ENCODE measurements around the gene MMP25.
A peak's percentile ranks its signal among the peaks of the same experiment; 100 is the strongest.

The MMP25 gene

GRCh38 chr16:3010510-3010909, 35.9 kb upstream of the MMP25 start:
- TF ChIP-seq EP300 (IDR thresholded peaks at IDR 0.05; ENCODE audit: borderline replicate concordance) = no peak
- no peak for TF ChIP-seq ZBTB7A (IDR thresholded peaks at IDR 0.05; ENCODE audit: low read depth)

- TF ChIP-seq RAD21 (IDR thresholded peaks at IDR 0.05; ENCODE audit: low read depth) (peak; percentile 7; the same call in 1 of the 2 replicates), TEAD4 (IDR thresholded peaks at IDR 0.05) (0 out of 2 replicates have a peak, but pooled peaks have one; percentile 34), CEBPB (IDR thresholded peaks at IDR 0.05) (no peak), EP300 (IDR thresholded peaks at IDR 0.05; ENCODE audit: borderline replicate concordance) (0 out of 2 replicates have a peak, but pooled peaks have one; percentile 24)
Measured at GRCh38 chr16:3012246-3012645, 34.1 kb upstream of the MMP25 start.

GRCh38 chr16:3012828-3013420, 33.4 kb upstream of the MMP25 start, which contains the start of gene CLDN9:
TSS of gene CLDN9 (plus strand) at chr16:3012923. CDS start at chr16:3013363, 440 bp downstream.
- TF ChIP-seq EGR1 (IDR thresholded peaks at IDR 0.05) = no peak
- no peak for TF ChIP-seq FOXM1 (IDR thresholded peaks at IDR 0.05; ENCODE audit: borderline replicate concordance, low read depth)
- 0 out of 2 replicates have a peak, but pooled peaks have one; percentile 32 for TF ChIP-seq TCF12 (IDR thresholded peaks at IDR 0.05; ENCODE audit: low read depth)
- no peak for TF ChIP-seq ZBTB7A (IDR thresholded peaks at IDR 0.05; ENCODE audit: low read depth)
- no peak for TF ChIP-seq CEBPB (IDR thresholded peaks at IDR 0.05)
- TF ChIP-seq YY1 (IDR thresholded peaks at IDR 0.05; ENCODE audit: low read depth) = no peak
- TF ChIP-seq MAX (IDR thresholded peaks at IDR 0.05) = no peak
- no peak for TF ChIP-seq EP300 (IDR thresholded peaks at IDR 0.05; ENCODE audit: borderline replicate concordance)
- no peak for TF ChIP-seq NFIC (IDR thresholded peaks at IDR 0.05)
- TF ChIP-seq TAF1 (IDR thresholded peaks at IDR 0.05; ENCODE audit: low read depth) = no peak; the same call in 1 of the 2 replicates
- no peak for TF ChIP-seq CREB1 (IDR thresholded peaks at IDR 0.05; ENCODE audit: low read depth)
- TF ChIP-seq REST (IDR thresholded peaks at IDR 0.05; ENCODE audit: low read depth) = no peak
- TF ChIP-seq RAD21 (IDR thresholded peaks at IDR 0.05; ENCODE audit: low read depth) = peak; percentile 4; the same call in 1 of the 2 replicates
- peak; percentile 13; the same call in 1 of the 2 replicates for TF ChIP-seq TEAD4 (IDR thresholded peaks at IDR 0.05)
- no peak for TF ChIP-seq USF1 (IDR thresholded peaks at IDR 0.05)

- TF ChIP-seq MAX (IDR thresholded peaks at IDR 0.05) (peak; percentile 80), TCF12 (IDR thresholded peaks at IDR 0.05; ENCODE audit: low read depth) (no peak), REST (IDR thresholded peaks at IDR 0.05; ENCODE audit: low read depth) (no peak), USF1 (IDR thresholded peaks at IDR 0.05) (peak; percentile 62)
Measured at GRCh38 chr16:3013491-3013951, 32.8 kb upstream of the MMP25 start.

- TF ChIP-seq USF1 (IDR thresholded peaks at IDR 0.05) (no peak), RAD21 (IDR thresholded peaks at IDR 0.05; ENCODE audit: low read depth) (no peak), EGR1 (IDR thresholded peaks at IDR 0.05) (no peak), CREB1 (IDR thresholded peaks at IDR 0.05; ENCODE audit: low read depth) (no peak), FOXM1 (IDR thresholded peaks at IDR 0.05; ENCODE audit: borderline replicate concordance, low read depth) (no peak), TAF1 (IDR thresholded peaks at IDR 0.05; ENCODE audit: low read depth) (no peak), TEAD4 (IDR thresholded peaks at IDR 0.05) (no peak), TCF12 (IDR thresholded peaks at IDR 0.05; ENCODE audit: low read depth) (no peak), REST (IDR thresholded peaks at IDR 0.05; ENCODE audit: low read depth) (no peak), CEBPB (IDR thresholded peaks at IDR 0.05) (no peak), YY1 (IDR thresholded peaks at IDR 0.05; ENCODE audit: low read depth) (no peak), NFIC (IDR thresholded peaks at IDR 0.05) (no peak), ZBTB7A (IDR thresholded peaks at IDR 0.05; ENCODE audit: low read depth) (no peak; the same call in 1 of the 2 replicates), EP300 (IDR thresholded peaks at IDR 0.05; ENCODE audit: borderline replicate concordance) (no peak), MAX (IDR thresholded peaks at IDR 0.05) (no peak)
Measured at GRCh38 chr16:3013998-3014690, 32.2 kb upstream of the MMP25 start.
